ENCODE results near the gene WDR91.

WDR91 gene

GRCh38 chr7:135143885-135144668, 67.2 kb downstream of the WDR91 start:
- Histone ChIP-seq H3K4me2 (no peak overlapping the region), H3K27me3 (ENCODE audit: insufficient read depth, low read depth) (no peaks in the 10 kb centered on the region), H4K20me1 (ENCODE audit: insufficient read depth) (no peaks in the 10 kb centered on the region), H2AFZ (ENCODE audit: low read depth) (no peak overlapping the region), H3K9ac (no peak overlapping the region), H3K4me3 (IDR thresholded peaks at IDR 0.05; ENCODE audit: insufficient read depth, low read depth, low read length) (no peak overlapping the region), H3K4me1 (ENCODE audit: low read depth, poor library complexity, severe bottlenecking) (peaks cover 28% of the 10 kb centered on the region), H3K36me3 (ENCODE audit: insufficient read depth) (no peaks in the 10 kb centered on the region), H3K27ac (no peak overlapping the region), H3K79me2 (ENCODE audit: insufficient read depth, low read depth) (peaks cover under 1% of the 10 kb centered on the region; the same call in 1 of the 2 replicates)
- TF ChIP-seq, protein P1, sequence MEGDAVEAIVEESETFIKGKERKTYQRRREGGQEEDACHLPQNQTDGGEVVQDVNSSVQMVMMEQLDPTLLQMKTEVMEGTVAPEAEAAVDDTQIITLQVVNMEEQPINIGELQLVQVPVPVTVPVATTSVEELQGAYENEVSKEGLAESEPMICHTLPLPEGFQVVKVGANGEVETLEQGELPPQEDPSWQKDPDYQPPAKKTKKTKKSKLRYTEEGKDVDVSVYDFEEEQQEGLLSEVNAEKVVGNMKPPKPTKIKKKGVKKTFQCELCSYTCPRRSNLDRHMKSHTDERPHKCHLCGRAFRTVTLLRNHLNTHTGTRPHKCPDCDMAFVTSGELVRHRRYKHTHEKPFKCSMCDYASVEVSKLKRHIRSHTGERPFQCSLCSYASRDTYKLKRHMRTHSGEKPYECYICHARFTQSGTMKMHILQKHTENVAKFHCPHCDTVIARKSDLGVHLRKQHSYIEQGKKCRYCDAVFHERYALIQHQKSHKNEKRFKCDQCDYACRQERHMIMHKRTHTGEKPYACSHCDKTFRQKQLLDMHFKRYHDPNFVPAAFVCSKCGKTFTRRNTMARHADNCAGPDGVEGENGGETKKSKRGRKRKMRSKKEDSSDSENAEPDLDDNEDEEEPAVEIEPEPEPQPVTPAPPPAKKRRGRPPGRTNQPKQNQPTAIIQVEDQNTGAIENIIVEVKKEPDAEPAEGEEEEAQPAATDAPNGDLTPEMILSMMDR (conservative IDR thresholded peaks at IDR 0.05; ENCODE audit: low read depth, low read length), result no peak

Measured in KMS-11 (cell line).